Gastrocnemius medialis (tissue), 4 donors: ENCODE data around the gene ERO1B. TPM values are rescaled to one million over a fixed set of nuclear protein-coding genes. Genes with fewer than 3 reads are reported as not detected.
A peak's percentile ranks its signal among the peaks of the same experiment; 100 is the strongest.

Experiments
- ATAC-seq, 2 donors: fragments of 150-250 bp; one replicate each; pipeline ENCODE4 v1.9.1; 2016
- DNase-seq, 2 donors: peaks; one replicate each; pipeline ENCODE4 v3.0.0-alpha.2; 2019
- H3K27ac ChIP-seq, 4 donors: fragments of 200-600 bp; sonication (generic); 1 replicate in 1 of 4; 2 replicates in 3 of 4; pipeline ENCODE4 v1.5.1; 2016 to 2018; ENCODE audit warnings: mild to moderate bottlenecking in 2 of 4, moderate library complexity in 1 of 4
- H3K27me3 ChIP-seq, 3 donors: fragments of 200-600 bp; sonication (generic) in 2 of 3; 1 replicate in 1 of 3; 2 replicates in 2 of 3; pipeline versions ENCODE4 v1.5.1 to v1.6.0; 2016 to 2019; ENCODE audit warnings: mild to moderate bottlenecking in 1 of 3, moderate library complexity in 1 of 3
- H3K36me3 ChIP-seq, 2 donors: fragments of 200-600 bp; sonication (generic) in 1 of 2; one replicate each; pipeline ENCODE4 v1.5.1; 2017 to 2018
- H3K4me1 ChIP-seq, 2 donors: fragments of 200-600 bp; sonication (generic) in 1 of 2; one replicate each; pipeline ENCODE4 v1.5.1; 2016 to 2017; ENCODE audit warnings: mild to moderate bottlenecking in 2 of 2
- H3K4me3 ChIP-seq, 4 donors: fragments of 200-600 bp; sonication (generic) in 3 of 4; 1 replicate in 1 of 4; 2 replicates in 3 of 4; pipeline ENCODE4 v1.5.1; 2016 to 2019; ENCODE audit warnings: mild to moderate bottlenecking in 2 of 4
- H3K9me3 ChIP-seq, 3 donors: fragments of 200-600 bp; sonication (generic) in 2 of 3; 1 replicate in 1 of 3; 2 replicates in 2 of 3; pipeline ENCODE4 v1.5.1; 2016 to 2019
- POLR2A ChIP-seq, 2 donors: fragments of 450-650 bp; IDR thresholded peaks; one replicate each; pipeline ENCODE4 v1.6.1; 2017; ENCODE audit warnings: antibody characterized with exemption in 2 of 2, mild to moderate bottlenecking in 2 of 2, moderate library complexity in 2 of 2
- in situ Hi-C, 4 donors: fragments of 200-750 bp; cut with MboI; loops; one replicate each; pipeline versions ENCODE4 v1.15.0 to v1.8.0; 2017; ENCODE audit warnings: low sequenced_read_pairs in 4 of 4
- intact Hi-C: fragments of 100-400 bp; cut with DNase I; formaldehyde crosslinking; loops from one replicate; pipeline ENCODE4 v1.15.1; 2023; ENCODE audit warnings: low total_unique reads
- total RNA-seq, 4 donors: library from RNA; depleted of rRNA; stranded (reverse); fragments of >200 nt; gene quantifications; one replicate each; pipeline versions ENCODE4 v1.1.0 to v1.2.3, GENCODE V29; 2016
- TF ChIP-seq, protein P1 (sequence below), 5 experiments: fragments of 450-650 bp in 3 of 5; fragments of 200-600 bp in 2 of 5; sonication (generic) in 2 of 5; IDR thresholded peaks in 4 of 5; conservative IDR thresholded peaks in 1 of 5; 1 replicate in 4 of 5; 2 replicates in 1 of 5; pipeline ENCODE4 v1.5.1; 2016 to 2019; ENCODE audit warnings: antibody characterized with exemption in 5 of 5, mild to moderate bottlenecking in 3 of 5, moderate library complexity in 3 of 5

The ERO1B gene
- total RNA-seq, 4 donors from 2014 or later: 3.6 to 10.2 (median 5.8) TPM

DNA sequence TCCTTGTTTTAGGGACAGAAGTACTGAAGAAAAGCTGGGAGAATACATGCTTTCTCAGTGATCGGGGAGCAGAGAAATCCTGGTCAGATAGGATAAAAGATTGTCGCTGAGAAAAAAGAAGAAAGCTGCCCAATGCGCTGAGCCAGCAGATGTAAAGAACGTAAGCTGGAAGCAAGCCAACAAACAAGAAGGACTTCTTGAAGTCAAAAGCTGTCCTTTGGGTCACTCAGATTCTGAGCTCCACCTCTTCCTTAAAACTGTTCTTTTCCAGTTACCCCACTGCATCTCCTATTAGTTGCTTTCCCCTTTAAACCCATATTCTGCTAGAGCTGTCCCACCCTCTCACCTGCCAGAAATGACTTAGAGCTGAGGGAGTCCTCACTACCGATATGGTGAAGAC, 74.6 kb downstream of the ERO1B start:
- Histone ChIP-seq H3K36me3 (no peaks in the 10 kb centered on the region), H3K4me1 (no peaks in the 10 kb centered on the region), H3K27ac (no peak overlapping the region), H3K4me3 (no peak overlapping the region), H3K9me3 (no peaks in the 10 kb centered on the region), H3K27me3 (no peaks in the 10 kb centered on the region)
- in situ Hi-C loops: no loop called here
- TF ChIP-seq, protein P1, sequence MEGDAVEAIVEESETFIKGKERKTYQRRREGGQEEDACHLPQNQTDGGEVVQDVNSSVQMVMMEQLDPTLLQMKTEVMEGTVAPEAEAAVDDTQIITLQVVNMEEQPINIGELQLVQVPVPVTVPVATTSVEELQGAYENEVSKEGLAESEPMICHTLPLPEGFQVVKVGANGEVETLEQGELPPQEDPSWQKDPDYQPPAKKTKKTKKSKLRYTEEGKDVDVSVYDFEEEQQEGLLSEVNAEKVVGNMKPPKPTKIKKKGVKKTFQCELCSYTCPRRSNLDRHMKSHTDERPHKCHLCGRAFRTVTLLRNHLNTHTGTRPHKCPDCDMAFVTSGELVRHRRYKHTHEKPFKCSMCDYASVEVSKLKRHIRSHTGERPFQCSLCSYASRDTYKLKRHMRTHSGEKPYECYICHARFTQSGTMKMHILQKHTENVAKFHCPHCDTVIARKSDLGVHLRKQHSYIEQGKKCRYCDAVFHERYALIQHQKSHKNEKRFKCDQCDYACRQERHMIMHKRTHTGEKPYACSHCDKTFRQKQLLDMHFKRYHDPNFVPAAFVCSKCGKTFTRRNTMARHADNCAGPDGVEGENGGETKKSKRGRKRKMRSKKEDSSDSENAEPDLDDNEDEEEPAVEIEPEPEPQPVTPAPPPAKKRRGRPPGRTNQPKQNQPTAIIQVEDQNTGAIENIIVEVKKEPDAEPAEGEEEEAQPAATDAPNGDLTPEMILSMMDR (IDR thresholded peaks at IDR 0.05 in 4 of 5, conservative IDR thresholded peaks at IDR 0.05 in 1 of 5): no peak
- TF ChIP-seq POLR2A (IDR thresholded peaks at IDR 0.05): no peak
- ATAC-seq: no peak
- peak in 1 of 2 donors; percentile 6 for DNase-seq
- intact Hi-C loops: no loop called here

DNA sequence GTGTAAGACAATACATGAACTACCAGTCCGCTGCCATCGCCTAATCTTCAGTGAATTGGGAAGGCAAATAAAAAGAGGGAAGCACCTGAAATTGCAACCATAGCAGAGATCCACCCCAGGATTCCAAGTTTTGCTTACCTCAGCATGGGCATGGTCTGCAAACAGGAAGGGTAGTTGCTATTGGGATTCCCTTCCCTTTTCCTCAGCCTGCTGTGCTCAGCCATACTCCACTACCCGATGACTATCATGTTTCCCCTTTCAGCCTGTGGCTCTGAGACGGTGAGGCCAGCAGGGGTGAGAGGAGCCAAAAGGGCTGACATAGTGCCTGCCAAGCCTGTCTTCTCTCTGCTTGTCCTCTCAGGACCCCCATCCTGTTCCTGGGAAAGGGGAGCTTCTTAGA, 75.2 kb downstream of the ERO1B start:
- Histone ChIP-seq H3K36me3 (no peaks in the 10 kb centered on the region), H3K4me3 (no peak overlapping the region), H3K4me1 (no peaks in the 10 kb centered on the region), H3K9me3 (no peaks in the 10 kb centered on the region), H3K27ac (no peak overlapping the region), H3K27me3 (no peaks in the 10 kb centered on the region)
- ATAC-seq: peak in 1 of 2 donors; percentile 56
- in situ Hi-C loops (no loop called here), intact Hi-C loops (no loop called here)
- TF ChIP-seq, protein P1 (IDR thresholded peaks at IDR 0.05 in 4 of 5, conservative IDR thresholded peaks at IDR 0.05 in 1 of 5): no peak
- no peak for TF ChIP-seq POLR2A (IDR thresholded peaks at IDR 0.05)
- peak; percentile 10 to 25 for DNase-seq

DNA sequence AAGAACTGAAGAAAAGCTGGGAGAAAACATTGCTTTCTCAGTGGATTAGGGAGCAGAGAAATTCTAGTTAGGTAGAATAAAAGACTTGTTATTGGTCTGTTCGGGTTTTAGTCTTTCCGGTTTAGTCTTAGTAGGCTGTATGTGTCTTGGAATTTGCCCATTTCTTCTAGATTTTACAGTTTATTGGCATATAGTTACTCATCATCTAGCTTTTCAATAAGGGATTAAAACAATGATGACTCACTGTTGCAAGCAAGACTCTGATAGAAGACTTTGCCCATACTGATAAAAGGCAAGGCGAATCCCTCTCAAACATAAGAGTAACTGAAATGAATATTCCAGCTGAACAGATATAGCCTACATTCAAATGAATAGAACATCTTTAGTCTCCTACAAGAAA, 77.1 kb downstream of the ERO1B start:
- no peak overlapping the region for H3K4me3 ChIP-seq
- TF ChIP-seq, protein P1 (IDR thresholded peaks at IDR 0.05 in 4 of 5, conservative IDR thresholded peaks at IDR 0.05 in 1 of 5): no peak
- TF ChIP-seq POLR2A (IDR thresholded peaks at IDR 0.05): no peak
- ATAC-seq (no peak), DNase-seq (no peak)
- H3K9me3 ChIP-seq: peaks cover 0 to 9% (median 0%) of the 10 kb centered on the region in 3 donors
- H3K27ac ChIP-seq: no peak overlapping the region
- no peaks in the 10 kb centered on the region for H3K27me3 ChIP-seq
- H3K36me3 ChIP-seq: no peaks in the 10 kb centered on the region
- intact Hi-C loops (no loop called here), in situ Hi-C loops (no loop called here)
- H3K4me1 ChIP-seq: no peaks in the 10 kb centered on the region

DNA sequence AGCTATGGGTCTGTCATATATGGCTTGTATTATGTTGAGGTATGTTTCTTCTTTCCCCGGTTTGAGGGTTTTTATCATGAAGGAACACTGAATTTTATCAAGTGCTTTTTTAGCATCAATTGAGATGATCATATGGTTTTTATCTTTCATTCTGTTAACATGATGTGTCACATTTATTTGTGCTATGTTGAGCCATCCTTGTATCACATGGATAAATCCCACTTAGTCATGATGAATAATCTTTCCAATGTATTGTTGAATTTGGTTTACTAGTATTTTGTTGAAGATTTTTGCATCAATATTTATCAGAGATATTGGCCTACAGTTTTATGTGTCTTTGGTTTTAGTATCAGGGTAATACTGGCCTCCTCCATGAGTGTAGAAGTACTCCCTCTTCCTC, 77.7 kb downstream of the ERO1B start:
- intact Hi-C loops: no loop called here
- no peak for DNase-seq
- no peak for ATAC-seq
- no peaks in the 10 kb centered on the region for H3K4me1 ChIP-seq
- H3K27me3 ChIP-seq: no peaks in the 10 kb centered on the region
- no peak for TF ChIP-seq POLR2A (IDR thresholded peaks at IDR 0.05)
- TF ChIP-seq, protein P1 (IDR thresholded peaks at IDR 0.05 in 4 of 5, conservative IDR thresholded peaks at IDR 0.05 in 1 of 5): no peak
- no peaks in the 10 kb centered on the region for H3K36me3 ChIP-seq
- peaks cover 0 to 9% (median 0%) of the 10 kb centered on the region in 3 donors for H3K9me3 ChIP-seq
- H3K4me3 ChIP-seq: no peak overlapping the region
- in situ Hi-C loops: no loop called here
- H3K27ac ChIP-seq: no peak overlapping the region

DNA sequence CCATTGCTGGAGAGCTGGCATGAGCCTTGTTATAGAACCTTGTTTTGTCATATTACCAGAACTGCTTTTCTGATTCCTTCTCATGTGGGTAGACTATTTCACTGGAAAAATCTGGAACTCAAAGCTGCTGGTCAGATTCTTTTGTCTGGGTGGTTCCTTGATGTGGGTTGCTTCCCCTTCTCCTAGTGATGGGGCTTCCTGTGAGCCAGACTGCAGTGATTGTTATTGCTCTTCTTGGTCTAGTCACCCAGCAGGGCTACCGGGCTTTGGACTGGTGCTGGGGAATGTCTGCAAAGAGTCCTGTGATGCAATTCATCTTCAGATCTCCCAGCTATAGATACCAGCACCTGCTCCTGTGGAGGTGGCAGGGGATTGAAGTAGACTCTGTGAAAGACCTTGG, 80.0 kb downstream of the ERO1B start:
- DNase-seq (no peak), ATAC-seq (no peak)
- peaks cover 0 to 9% (median 0%) of the 10 kb centered on the region in 3 donors for H3K9me3 ChIP-seq
- in situ Hi-C loops (no loop called here), intact Hi-C loops (no loop called here)
- H3K4me3 ChIP-seq: no peak overlapping the region
- H3K4me1 ChIP-seq: no peaks in the 10 kb centered on the region
- TF ChIP-seq, protein P1 (IDR thresholded peaks at IDR 0.05 in 4 of 5, conservative IDR thresholded peaks at IDR 0.05 in 1 of 5): no peak
- no peak for TF ChIP-seq POLR2A (IDR thresholded peaks at IDR 0.05)
- no peaks in the 10 kb centered on the region for H3K27me3 ChIP-seq
- no peak overlapping the region for H3K27ac ChIP-seq
- no peaks in the 10 kb centered on the region for H3K36me3 ChIP-seq
